ENCODE data around the gene PCDHGA5.
A peak's percentile ranks its signal among the peaks of the same experiment; 100 is the strongest.
"Not testable (repeated sequence)": the region's sequence is repeated elsewhere in the genome, so short reads cannot be mapped to it uniquely, and the experiment has no call there.

The PCDHGA5 gene

GRCh38 chr5:141332571-141332970, 31.4 kb upstream of the PCDHGA5 start:
- not testable (repeated sequence) for H3K27me3 ChIP-seq (ENCODE audit: control insufficient read depth in 1 of 2, insufficient read depth in 2 of 2, low read length in 2 of 2); H3K4me3 ChIP-seq (ENCODE audit: low read depth in 1 of 2, low read length in 2 of 2)
- H3K9me3 ChIP-seq (ENCODE audit: control insufficient read depth in 1 of 2, low read length in 2 of 2), result peaks cover 17 to 23% of the 10 kb centered on the region in 2 donors

GRCh38 chr5:141338538-141339306, 25.2 kb upstream of the PCDHGA5 start, which contains the start of gene PCDHGA2:
TSS of gene PCDHGA2 (plus strand) at chr5:141338760.
- H3K27ac ChIP-seq (ENCODE audit: low read depth, low read length), result no peak within 1 kb of the TSS
- no peak within 1 kb of the TSS for H3K9ac ChIP-seq (ENCODE audit: low read depth in 1 of 2, low read length in 2 of 2)
- H3K27me3 ChIP-seq (ENCODE audit: control insufficient read depth in 1 of 2, insufficient read depth in 2 of 2, low read length in 2 of 2), result no peaks in the 10 kb centered on the region
- no peaks in the 10 kb centered on the region for H3K36me3 ChIP-seq (ENCODE audit: control insufficient read depth in 1 of 2, insufficient read depth in 2 of 2, low read length in 2 of 2)
- no peaks in the 10 kb centered on the region for H3K4me1 ChIP-seq (ENCODE audit: control insufficient read depth in 1 of 2, insufficient read depth in 2 of 2, low read length in 2 of 2)
- peak within 1 kb of the TSS in 1 of 2 donors; percentile 30 for H3K4me3 ChIP-seq (ENCODE audit: low read depth in 1 of 2, low read length in 2 of 2)
- peaks cover 32 to 39% of the 10 kb centered on the region in 2 donors for H3K9me3 ChIP-seq (ENCODE audit: control insufficient read depth in 1 of 2, low read length in 2 of 2)

More at GRCh38 chr5:141332571-141332970, 31.4 kb upstream of the PCDHGA5 start:
- H3K27ac ChIP-seq (ENCODE audit: low read depth, low read length); H3K9ac ChIP-seq (ENCODE audit: low read depth in 1 of 2, low read length in 2 of 2); H3K4me1 ChIP-seq (ENCODE audit: control insufficient read depth in 1 of 2, insufficient read depth in 2 of 2, low read length in 2 of 2); H3K36me3 ChIP-seq (ENCODE audit: control insufficient read depth in 1 of 2, insufficient read depth in 2 of 2, low read length in 2 of 2): not testable (repeated sequence)

- H3K4me1 ChIP-seq (ENCODE audit: control insufficient read depth in 1 of 2, insufficient read depth in 2 of 2, low read length in 2 of 2); H3K36me3 ChIP-seq (ENCODE audit: control insufficient read depth in 1 of 2, insufficient read depth in 2 of 2, low read length in 2 of 2); H3K9ac ChIP-seq (ENCODE audit: low read depth in 1 of 2, low read length in 2 of 2); H3K27me3 ChIP-seq (ENCODE audit: control insufficient read depth in 1 of 2, insufficient read depth in 2 of 2, low read length in 2 of 2); H3K4me3 ChIP-seq (ENCODE audit: low read depth in 1 of 2, low read length in 2 of 2); H3K27ac ChIP-seq (ENCODE audit: low read depth, low read length): not testable (repeated sequence)
- peaks cover 35 to 51% of the 10 kb centered on the region in 2 donors for H3K9me3 ChIP-seq (ENCODE audit: control insufficient read depth in 1 of 2, low read length in 2 of 2)
These were observed 23.1 kb upstream of the PCDHGA5 start for GRCh38 chr5:141340781-141341354.

GRCh38 chr5:141342773-141343172, 21.2 kb upstream of the PCDHGA5 start:
- Histone ChIP-seq H3K4me1 (ENCODE audit: control insufficient read depth in 1 of 2, insufficient read depth in 2 of 2, low read length in 2 of 2) (no peaks in the 10 kb centered on the region), H3K4me3 (ENCODE audit: low read depth in 1 of 2, low read length in 2 of 2) (no peak overlapping the region), H3K36me3 (ENCODE audit: control insufficient read depth in 1 of 2, insufficient read depth in 2 of 2, low read length in 2 of 2) (no peaks in the 10 kb centered on the region), H3K27ac (ENCODE audit: low read depth, low read length) (no peak overlapping the region), H3K9me3 (ENCODE audit: control insufficient read depth in 1 of 2, low read length in 2 of 2) (peaks cover 29 to 49% of the 10 kb centered on the region in 2 donors), H3K27me3 (ENCODE audit: control insufficient read depth in 1 of 2, insufficient read depth in 2 of 2, low read length in 2 of 2) (no peaks in the 10 kb centered on the region), H3K9ac (ENCODE audit: low read depth in 1 of 2, low read length in 2 of 2) (no peak overlapping the region)

GRCh38 chr5:141343242-141343952, 20.6 kb upstream of the PCDHGA5 start, which contains the start of gene PCDHGA3:
TSS of gene PCDHGA3 (plus strand) at chr5:141343829. CDS start at chr5:141344034, 205 bp downstream.
- Histone ChIP-seq H3K36me3 (ENCODE audit: control insufficient read depth in 1 of 2, insufficient read depth in 2 of 2, low read length in 2 of 2) (no peaks in the 10 kb centered on the region), H3K9me3 (ENCODE audit: control insufficient read depth in 1 of 2, low read length in 2 of 2) (peaks cover 29 to 46% of the 10 kb centered on the region in 2 donors), H3K27ac (ENCODE audit: low read depth, low read length) (no peak within 1 kb of the TSS), H3K4me3 (ENCODE audit: low read depth in 1 of 2, low read length in 2 of 2) (peak within 1 kb of the TSS in 1 of 2 donors; percentile 10), H3K27me3 (ENCODE audit: control insufficient read depth in 1 of 2, insufficient read depth in 2 of 2, low read length in 2 of 2) (no peaks in the 10 kb centered on the region), H3K9ac (ENCODE audit: low read depth in 1 of 2, low read length in 2 of 2) (no peak within 1 kb of the TSS), H3K4me1 (ENCODE audit: control insufficient read depth in 1 of 2, insufficient read depth in 2 of 2, low read length in 2 of 2) (no peaks in the 10 kb centered on the region)

- H3K36me3 ChIP-seq (ENCODE audit: control insufficient read depth in 1 of 2, insufficient read depth in 2 of 2, low read length in 2 of 2), result no peaks in the 10 kb centered on the region
- H3K9me3 ChIP-seq (ENCODE audit: control insufficient read depth in 1 of 2, low read length in 2 of 2), result peaks cover 24 to 41% of the 10 kb centered on the region in 2 donors
- no peak overlapping the region for H3K27ac ChIP-seq (ENCODE audit: low read depth, low read length)
- H3K9ac ChIP-seq (ENCODE audit: low read depth in 1 of 2, low read length in 2 of 2), result no peak overlapping the region
- no peaks in the 10 kb centered on the region for H3K4me1 ChIP-seq (ENCODE audit: control insufficient read depth in 1 of 2, insufficient read depth in 2 of 2, low read length in 2 of 2)
- H3K27me3 ChIP-seq (ENCODE audit: control insufficient read depth in 1 of 2, insufficient read depth in 2 of 2, low read length in 2 of 2), result no peaks in the 10 kb centered on the region
- peak overlapping the region in 1 of 2 donors; percentile 10 for H3K4me3 ChIP-seq (ENCODE audit: low read depth in 1 of 2, low read length in 2 of 2)
These were observed 20.0 kb upstream of the PCDHGA5 start for GRCh38 chr5:141343953-141344463.

- Histone ChIP-seq H3K27ac (ENCODE audit: low read depth, low read length) (no peak overlapping the region), H3K27me3 (ENCODE audit: control insufficient read depth in 1 of 2, insufficient read depth in 2 of 2, low read length in 2 of 2) (no peaks in the 10 kb centered on the region), H3K9ac (ENCODE audit: low read depth in 1 of 2, low read length in 2 of 2) (no peak overlapping the region), H3K9me3 (ENCODE audit: control insufficient read depth in 1 of 2, low read length in 2 of 2) (peaks cover 12 to 29% of the 10 kb centered on the region in 2 donors), H3K36me3 (ENCODE audit: control insufficient read depth in 1 of 2, insufficient read depth in 2 of 2, low read length in 2 of 2) (no peaks in the 10 kb centered on the region), H3K4me1 (ENCODE audit: control insufficient read depth in 1 of 2, insufficient read depth in 2 of 2, low read length in 2 of 2) (no peaks in the 10 kb centered on the region), H3K4me3 (ENCODE audit: low read depth in 1 of 2, low read length in 2 of 2) (no peak overlapping the region)
These were observed 18.6 kb upstream of the PCDHGA5 start for GRCh38 chr5:141345327-141345726.

- H3K36me3 ChIP-seq (ENCODE audit: control insufficient read depth in 1 of 2, insufficient read depth in 2 of 2, low read length in 2 of 2); H3K27ac ChIP-seq (ENCODE audit: low read depth, low read length); H3K9ac ChIP-seq (ENCODE audit: low read depth in 1 of 2, low read length in 2 of 2); H3K4me1 ChIP-seq (ENCODE audit: control insufficient read depth in 1 of 2, insufficient read depth in 2 of 2, low read length in 2 of 2); H3K27me3 ChIP-seq (ENCODE audit: control insufficient read depth in 1 of 2, insufficient read depth in 2 of 2, low read length in 2 of 2); H3K4me3 ChIP-seq (ENCODE audit: low read depth in 1 of 2, low read length in 2 of 2): not testable (repeated sequence)
- H3K9me3 ChIP-seq (ENCODE audit: control insufficient read depth in 1 of 2, low read length in 2 of 2), result peaks cover 12 to 27% of the 10 kb centered on the region in 2 donors
These were observed 17.9 kb upstream of the PCDHGA5 start for GRCh38 chr5:141346017-141346416.

- Histone ChIP-seq H3K36me3 (ENCODE audit: control insufficient read depth in 1 of 2, insufficient read depth in 2 of 2, low read length in 2 of 2) (no peaks in the 10 kb centered on the region), H3K27me3 (ENCODE audit: control insufficient read depth in 1 of 2, insufficient read depth in 2 of 2, low read length in 2 of 2) (no peaks in the 10 kb centered on the region), H3K27ac (ENCODE audit: low read depth, low read length) (no peak within 1 kb of the TSS), H3K9ac (ENCODE audit: low read depth in 1 of 2, low read length in 2 of 2) (no peak within 1 kb of the TSS), H3K4me3 (ENCODE audit: low read depth in 1 of 2, low read length in 2 of 2) (no peak within 1 kb of the TSS), H3K9me3 (ENCODE audit: control insufficient read depth in 1 of 2, low read length in 2 of 2) (peaks cover 12 to 14% of the 10 kb centered on the region in 2 donors), H3K4me1 (ENCODE audit: control insufficient read depth in 1 of 2, insufficient read depth in 2 of 2, low read length in 2 of 2) (no peaks in the 10 kb centered on the region)
These were observed 13.9 kb upstream of the PCDHGA5 start, which contains the start of gene PCDHGB1 for GRCh38 chr5:141349917-141350619. TSS of gene PCDHGB1 (plus strand) at chr5:141350099. CDS start at chr5:141350261, 162 bp downstream.

All from duodenal mucosa (tissue), 2 donors.